D341Med (cell line): ENCODE results near the gene ARHGEF33.
"Not testable (repeated sequence)": the region's sequence is repeated elsewhere in the genome, so short reads cannot be mapped to it uniquely, and the experiment has no call there.

Experiments
- DNase-seq: peaks from one replicate; pipeline ENCODE4 v3.0.0; 2012; ENCODE audit warnings: low spot score

The ARHGEF33 gene

DNA sequence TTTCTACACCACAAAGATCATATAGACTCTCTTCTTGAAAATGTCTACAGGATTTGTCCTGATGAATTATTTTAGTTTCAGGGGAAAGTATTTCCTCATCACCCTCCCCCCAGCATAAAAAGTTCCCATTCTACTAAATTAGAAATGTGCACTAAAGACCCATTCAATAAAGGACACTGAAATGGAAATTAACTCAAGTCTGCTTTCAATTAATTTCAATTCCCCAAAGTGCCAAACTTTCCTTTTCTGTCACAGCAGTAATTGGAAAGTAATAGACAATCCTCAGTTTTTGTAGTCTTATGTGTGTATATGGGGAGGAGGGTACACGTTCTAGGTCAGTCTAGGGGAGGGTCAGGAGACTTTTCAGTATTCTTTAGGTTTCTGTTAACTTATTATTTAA, 21.5 kb downstream of the ARHGEF33 start:
- no peak for DNase-seq

- DNase-seq = no peak
Observed at GRCh38 chr2:38912619-38913018, 22.9 kb downstream of the ARHGEF33 start.

DNA sequence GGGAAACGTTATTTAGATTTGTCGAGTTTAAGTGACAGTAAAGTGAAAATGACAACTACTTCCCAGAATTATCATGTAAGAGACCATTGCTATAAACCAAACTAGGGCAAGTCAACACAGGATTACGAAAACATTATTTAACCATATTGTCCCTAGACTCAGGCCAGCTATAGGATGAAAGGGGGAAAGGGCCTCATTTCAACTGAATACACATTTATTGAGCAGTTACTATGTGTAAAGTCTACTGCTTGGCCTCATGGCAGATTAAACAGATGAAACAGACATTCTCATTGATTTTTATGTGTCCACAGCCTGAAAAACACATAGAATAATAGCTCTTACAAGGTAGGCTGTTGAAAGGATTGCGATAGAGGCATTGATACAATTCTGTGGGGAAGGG, 32.7 kb downstream of the ARHGEF33 start:
- DNase-seq = no peak

DNA sequence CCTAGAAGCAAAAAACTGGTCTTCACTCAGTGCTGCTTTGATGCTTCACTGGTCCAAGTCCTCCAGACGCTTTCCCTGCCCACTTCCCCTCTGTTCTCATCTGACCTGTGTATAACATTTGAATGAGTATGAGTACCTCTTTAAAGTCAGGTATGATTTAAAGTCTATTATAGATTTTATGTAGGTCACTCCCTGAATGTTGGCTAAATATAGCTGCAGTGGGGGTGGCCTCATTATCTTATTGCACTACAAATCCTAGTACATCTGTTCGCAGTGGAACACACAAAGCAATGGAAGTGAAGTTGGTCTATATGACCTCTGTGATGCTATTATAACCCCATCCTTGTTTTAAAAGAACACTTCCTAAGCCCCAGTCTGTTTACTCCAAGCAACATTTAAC, 33.2 kb downstream of the ARHGEF33 start:
- no peak for DNase-seq

DNA sequence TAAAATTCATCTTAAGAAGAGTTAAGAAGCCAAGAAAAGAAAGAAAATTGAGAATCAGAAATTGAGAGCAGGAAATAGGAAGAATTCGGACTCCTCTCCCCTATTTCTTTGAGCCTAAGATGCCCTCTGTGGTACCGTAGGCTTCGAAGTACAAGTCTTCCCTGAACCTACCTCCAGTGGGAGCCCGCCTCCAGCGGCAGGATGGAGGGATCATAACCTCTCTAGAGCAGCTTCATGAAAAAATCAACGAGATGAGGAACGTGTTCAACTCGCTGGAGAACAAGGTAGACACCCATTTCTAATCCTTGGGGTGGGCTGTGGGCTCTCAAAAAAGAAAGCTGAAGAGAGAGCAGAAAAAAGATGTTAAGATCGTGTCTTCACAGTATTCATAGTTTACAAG, 36.3 kb downstream of the ARHGEF33 start:
- DNase-seq = no peak

- no peak for DNase-seq
Observed at GRCh38 chr2:38930600-38930999, 40.9 kb downstream of the ARHGEF33 start.

DNA sequence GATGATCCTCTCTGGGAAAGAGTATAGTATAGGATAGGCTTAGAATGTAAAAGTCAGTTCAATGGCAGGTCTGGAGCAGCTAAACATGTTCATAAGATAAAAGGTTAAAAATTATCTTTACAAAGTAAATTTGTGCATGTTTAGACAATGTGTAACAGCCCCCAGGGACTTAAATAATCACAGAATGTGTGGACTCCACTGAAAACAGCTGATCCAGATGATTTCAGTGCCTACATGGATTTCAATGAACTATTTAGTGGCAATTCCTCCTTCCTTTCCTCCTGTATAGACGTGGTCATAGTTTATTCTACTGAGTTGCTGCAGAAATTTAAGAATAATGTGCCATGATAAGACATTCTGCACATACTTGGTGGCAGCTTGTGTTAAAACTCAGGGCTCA, 42.9 kb downstream of the ARHGEF33 start:
- no peak for DNase-seq

DNA sequence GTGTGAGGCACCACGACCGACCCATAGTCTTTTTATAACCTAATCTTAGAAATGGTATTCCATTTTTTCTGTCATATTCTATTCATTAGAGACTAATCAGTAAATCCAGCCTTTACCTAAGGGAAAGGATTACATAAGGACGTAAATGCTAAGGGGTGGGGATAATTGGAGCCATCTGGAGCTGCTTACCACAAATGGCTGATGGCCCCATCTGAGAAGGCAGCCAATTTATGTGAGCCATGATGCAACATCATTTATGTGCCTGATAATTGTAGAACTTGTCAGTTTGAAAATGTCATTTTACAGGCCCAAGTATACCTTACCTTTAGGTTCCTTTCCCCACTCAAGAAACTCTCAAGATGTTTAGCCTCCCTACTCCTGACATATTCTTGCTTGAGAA, 44.0 kb downstream of the ARHGEF33 start:
- peak; percentile 68 for DNase-seq

GRCh38 chr2:38934742-38935141, 45.1 kb downstream of the ARHGEF33 start:
- no peak for DNase-seq

- DNase-seq = no peak
Observed at GRCh38 chr2:38935568-38936172, 46.0 kb downstream of the ARHGEF33 start.

GRCh38 chr2:38936516-38936915, 46.8 kb downstream of the ARHGEF33 start:
- DNase-seq = not testable (repeated sequence)

- no peak for DNase-seq
Observed at GRCh38 chr2:38937548-38937947, 47.9 kb downstream of the ARHGEF33 start.

DNA sequence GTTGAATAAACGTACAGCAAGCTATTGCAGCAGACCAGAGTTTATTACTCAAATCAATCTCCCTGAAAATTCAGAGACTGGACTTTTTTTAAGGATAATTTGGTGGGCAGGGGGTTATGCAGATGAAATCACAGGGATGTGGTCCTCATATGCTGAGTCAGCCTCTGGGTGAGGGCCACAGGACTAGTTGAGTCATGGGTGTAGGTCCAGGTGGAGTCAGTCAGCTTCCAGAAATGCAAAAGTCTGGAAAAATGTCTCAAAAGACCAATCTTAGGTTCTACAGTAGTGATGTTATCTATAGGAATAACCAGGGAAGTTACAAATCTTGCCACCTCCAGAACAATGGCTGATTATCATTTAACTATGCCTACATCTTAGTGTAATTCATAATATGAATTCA, 51.1 kb downstream of the ARHGEF33 start:
- DNase-seq = no peak

GRCh38 chr2:38943784-38944183, 54.1 kb downstream of the ARHGEF33 start:
- no peak for DNase-seq

DNA sequence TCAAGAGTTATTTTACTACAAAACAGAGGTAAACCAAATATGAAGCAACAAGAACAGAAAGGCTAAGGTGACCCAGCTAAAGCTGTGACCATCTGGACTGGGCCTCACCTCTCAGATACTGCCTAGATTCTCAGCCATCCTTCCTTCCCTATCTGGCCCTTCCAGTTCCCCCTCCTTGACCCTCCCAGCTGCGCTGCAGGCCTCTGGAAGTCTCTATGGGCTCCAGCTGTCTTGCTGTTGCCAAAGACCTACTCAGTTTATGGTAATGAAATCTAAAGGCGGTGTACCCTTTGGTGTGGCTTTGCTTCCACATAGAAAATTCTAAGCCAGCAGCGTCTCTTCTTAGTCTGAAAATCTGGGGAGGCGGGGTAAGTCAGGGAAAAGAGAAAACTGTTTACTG, 55.7 kb downstream of the ARHGEF33 start:
- DNase-seq = no peak

DNA sequence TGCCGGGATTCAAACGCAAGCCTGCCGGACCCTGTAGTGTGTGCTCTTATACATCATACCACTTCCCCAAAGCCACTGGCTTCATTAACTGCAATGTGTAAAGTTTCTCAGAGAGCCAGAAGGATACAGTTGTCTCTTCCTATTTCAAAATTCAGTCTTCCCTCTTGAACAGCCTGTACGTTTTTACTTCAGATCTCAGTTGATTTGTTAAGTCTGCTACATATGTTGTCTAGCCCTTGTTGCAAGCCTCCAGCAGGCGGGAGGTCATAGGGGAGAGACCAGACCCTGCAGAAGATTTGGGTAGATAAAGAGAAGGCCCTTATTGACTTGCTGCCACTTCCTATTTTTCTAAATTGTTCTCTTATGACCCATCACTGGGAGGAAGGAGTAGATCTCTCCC, 56.2 kb downstream of the ARHGEF33 start:
- no peak for DNase-seq

DNA sequence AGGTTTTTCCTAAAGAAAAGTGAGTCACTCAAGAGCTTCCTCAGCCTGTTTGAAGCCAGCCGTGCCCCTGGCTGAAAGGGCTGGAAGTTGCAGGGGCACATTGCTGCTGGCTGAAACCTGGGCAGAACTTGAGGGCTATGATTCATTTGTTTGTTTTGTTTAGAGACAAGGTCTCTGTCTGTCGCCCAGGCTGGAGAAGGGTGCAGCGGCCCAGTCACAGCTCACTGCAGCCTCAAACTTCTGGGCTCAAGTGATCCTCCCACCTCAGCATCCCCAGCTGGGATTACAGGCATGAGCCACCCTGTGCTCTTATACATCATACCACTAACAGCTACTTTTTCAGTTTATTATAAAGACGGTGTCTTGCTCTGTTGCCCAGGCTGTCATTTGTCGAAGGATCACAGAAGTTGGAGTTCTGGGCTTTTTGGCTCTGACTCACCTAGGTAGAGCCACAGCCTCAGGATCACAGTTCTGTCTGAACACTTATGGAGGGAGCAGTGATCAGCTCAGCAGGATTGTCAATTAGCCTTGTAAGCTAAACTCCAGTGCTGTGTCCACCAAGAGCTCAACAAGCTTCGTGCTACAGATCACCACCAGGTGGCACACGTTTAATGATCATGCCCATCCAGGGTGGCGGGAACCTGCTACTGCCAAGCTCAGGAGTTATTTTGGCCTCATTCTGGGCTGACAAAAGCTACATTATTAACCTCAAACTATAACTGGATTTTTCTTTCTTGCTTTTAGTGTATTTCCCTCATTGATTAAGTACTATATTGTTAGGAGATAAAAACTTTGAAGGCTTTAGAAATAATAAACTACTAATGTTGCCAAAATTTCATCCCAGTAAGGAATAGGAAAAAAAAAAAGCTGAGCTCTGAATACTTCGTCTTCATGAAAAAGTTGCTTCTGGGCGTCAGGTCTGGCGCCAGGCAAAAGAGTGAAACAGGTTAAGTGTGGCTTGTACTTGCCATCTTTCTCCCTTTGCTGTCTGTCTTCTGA, 57.9 kb downstream of the ARHGEF33 start:
- peak; percentile 84 for DNase-seq

- DNase-seq = no peak
Observed at GRCh38 chr2:38948387-38948882, 58.8 kb downstream of the ARHGEF33 start.

GRCh38 chr2:38948995-38949394, 59.3 kb downstream of the ARHGEF33 start:
- DNase-seq = no peak

DNA sequence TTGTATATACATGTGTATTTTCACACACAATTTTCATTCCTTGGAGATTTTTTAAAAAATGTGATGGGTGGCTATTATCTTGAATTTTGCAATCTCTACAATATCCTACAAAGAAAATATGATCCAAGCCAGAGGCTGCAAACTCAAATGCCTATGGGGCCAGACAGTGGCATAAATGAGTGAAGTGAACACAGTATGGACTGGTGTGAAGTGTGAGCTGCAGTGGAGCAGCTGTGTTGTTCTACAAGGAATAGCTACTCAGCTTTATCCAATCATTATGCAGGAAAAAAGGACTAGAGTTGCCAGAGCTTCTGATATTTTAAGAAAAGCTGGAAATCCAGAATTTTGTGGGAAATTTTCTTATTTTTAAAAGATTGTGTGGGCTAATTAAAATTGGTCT, 62.1 kb downstream of the ARHGEF33 start:
- no peak for DNase-seq

DNA sequence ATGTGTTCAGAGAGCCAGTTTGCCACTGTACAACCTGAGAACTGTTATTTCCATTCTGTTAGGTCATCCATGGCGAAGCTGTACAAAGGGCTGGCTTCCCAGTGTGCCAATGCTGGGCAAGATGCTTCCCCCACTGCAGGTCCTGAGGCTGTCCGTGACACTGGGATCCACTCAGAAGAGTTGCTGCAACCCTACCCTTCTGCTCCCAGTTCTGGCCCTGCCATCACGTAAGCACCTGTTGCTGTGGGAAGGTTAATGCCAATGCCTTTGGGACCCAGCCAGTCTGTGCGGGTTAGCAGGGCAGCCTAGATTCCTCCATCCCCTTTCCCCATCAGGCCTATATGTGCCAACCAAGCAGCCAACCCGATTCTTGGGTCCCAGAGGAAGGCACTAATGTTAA, 68.3 kb downstream of the ARHGEF33 start:
- no peak for DNase-seq

DNA sequence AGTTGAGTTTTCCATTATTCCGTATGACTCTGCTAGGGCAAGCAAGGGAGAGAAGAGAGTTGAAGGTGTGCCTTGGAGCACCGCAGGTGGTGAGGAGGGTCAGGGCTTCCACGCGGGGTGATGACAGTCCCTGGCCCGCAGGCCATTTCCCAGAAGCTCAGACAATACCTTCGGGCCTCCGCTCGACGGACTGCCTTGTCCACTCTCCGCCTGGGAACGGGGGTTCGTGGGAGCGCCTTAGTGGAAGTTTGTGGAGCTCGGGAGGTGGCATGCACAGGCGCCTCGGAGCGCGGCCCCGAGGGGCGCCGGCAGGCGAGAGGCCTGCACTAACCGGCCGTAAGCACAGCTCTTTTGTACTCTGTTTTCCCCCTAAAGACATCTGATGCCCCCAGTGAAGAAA, 69.8 kb downstream of the ARHGEF33 start:
- no peak for DNase-seq

- no peak for DNase-seq
Observed at GRCh38 chr2:38959938-38960608, 70.4 kb downstream of the ARHGEF33 start.
